ENCODE measurements around the gene IGF1.
"Not testable (repeated sequence)": the region's sequence is repeated elsewhere in the genome, so short reads cannot be mapped to it uniquely, and the experiment has no call there.

IGF1 gene

DNA sequence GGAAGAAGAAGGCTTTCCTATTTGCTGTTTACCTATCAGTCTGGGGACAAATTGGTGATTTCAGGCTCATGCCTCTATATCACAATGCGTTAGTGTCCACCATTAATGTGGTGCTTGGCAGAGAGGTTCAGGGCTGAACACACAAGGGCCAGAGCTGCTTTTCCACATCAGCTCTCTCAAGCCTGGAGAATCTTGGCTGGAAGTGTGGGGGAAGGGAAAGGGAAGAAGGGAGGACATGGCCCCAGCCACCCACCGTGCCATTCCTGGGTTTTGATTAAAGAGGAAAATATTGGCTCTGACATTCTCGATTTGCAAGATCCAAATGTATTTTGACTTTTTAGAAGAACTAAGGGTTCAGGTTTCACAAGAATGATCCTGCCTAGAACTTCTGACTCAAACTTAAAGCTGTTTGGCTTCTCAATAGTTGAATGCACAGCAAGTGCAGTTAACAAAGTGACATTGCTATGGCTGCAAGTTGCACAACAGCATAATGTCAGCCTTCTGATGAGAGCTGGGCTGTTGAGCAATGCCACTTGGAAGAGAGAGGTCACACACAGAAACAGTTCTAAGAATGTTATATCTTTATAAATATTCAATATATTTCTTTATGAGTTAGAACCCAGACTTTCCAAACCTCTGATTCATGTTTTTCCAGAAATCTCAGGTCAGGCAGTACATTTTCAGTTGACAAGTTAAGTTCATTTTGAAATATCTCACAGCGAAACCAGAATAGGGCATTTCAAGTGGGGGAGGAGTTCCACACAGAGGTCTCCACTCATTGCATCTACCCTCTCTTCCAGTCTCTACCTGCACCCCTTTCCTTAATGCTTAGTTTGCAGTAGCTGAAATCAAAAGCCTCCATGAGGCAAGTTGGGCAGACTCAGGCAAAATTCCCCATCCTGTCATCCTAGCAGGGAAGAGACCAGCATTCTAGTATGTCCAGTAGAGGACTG lies 25.3 kb downstream of the IGF1 start:
- Mint-ChIP-seq H3K36me3 (no peaks in the 10 kb centered on the region), H3K4me3 (no peak overlapping the region), H3K4me1 (no peaks in the 10 kb centered on the region), H3K27ac (no peak overlapping the region), H3K27me3 (peaks cover 27% of the 10 kb centered on the region), H3K9me3 (no peaks in the 10 kb centered on the region)
- ATAC-seq = no peak

DNA sequence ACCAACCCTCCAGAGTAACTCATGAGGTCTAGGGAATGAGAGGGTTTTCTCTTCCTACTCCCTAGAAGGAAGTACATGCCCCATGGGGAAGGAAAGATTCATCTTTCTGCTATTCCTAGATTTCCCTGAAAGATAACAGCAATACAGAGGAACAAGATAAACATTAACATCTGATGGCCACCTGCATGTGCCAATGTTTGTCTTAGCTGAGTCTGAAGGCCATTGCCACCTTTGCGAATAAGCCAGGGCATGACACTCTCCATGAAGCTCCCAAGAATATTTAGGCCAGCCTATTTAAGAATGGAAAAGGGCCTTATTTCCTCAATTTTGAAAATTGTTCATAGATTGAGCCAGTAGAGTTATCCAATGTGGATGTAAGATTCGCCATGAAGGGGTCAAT lies 26.0 kb downstream of the IGF1 start:
- H3K27me3 Mint-ChIP-seq = peaks cover 27% of the 10 kb centered on the region
- no peaks in the 10 kb centered on the region for H3K36me3 Mint-ChIP-seq
- no peaks in the 10 kb centered on the region for H3K9me3 Mint-ChIP-seq
- no peak overlapping the region for H3K4me3 Mint-ChIP-seq
- H3K27ac Mint-ChIP-seq = no peak overlapping the region
- ATAC-seq = no peak
- H3K4me1 Mint-ChIP-seq = no peaks in the 10 kb centered on the region

DNA sequence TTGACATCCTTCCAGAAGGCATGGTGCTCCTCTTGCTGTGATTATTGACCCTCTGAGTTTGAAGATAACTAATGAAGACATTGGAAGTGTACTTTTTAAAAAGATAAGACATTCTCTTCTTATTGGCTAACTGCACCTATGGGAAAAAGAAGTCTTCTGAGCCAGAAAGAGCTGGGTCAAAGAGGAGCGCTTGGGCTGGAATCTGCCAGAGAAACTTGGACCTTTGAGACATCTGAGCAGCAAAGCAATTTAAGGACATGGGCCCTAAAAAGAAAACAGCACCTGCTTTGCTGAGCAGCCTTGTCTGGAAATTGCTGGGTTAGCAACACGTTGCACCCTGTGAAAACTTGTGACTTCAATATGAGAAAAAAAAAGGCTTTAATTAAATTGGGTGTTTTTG lies 27.8 kb downstream of the IGF1 start:
- Mint-ChIP-seq H3K4me3 (no peak overlapping the region), H3K27me3 (peaks cover 17% of the 10 kb centered on the region)

DNA sequence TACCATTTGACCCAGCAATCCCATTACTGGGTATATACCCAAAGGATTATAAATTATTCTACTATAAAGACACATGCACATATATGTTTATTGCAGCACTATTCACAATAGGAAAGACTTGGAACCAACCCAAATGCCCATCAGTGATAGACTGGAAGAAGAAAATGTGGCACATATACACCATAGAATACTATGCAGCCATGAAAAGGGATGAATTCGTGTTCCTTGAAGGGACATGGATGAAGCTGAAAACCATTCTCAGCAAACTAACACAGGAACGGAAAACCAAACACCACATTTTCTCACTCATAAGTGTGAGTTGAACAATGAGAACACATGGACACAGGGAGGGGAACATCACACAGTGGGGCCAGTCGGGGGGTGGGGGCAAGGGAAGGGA lies 31.3 kb downstream of the IGF1 start:
- not testable (repeated sequence) for H3K27ac Mint-ChIP-seq, H3K36me3 Mint-ChIP-seq, H3K4me3 Mint-ChIP-seq, ATAC-seq, H3K27me3 Mint-ChIP-seq, H3K4me1 Mint-ChIP-seq, H3K9me3 Mint-ChIP-seq

More for the DNA sequence above, 27.8 kb downstream of the IGF1 start:
- no peak for ATAC-seq
- Mint-ChIP-seq H3K4me1 (no peaks in the 10 kb centered on the region), H3K27ac (peak overlapping the region; percentile 4), H3K36me3 (no peaks in the 10 kb centered on the region), H3K9me3 (peaks cover 2% of the 10 kb centered on the region)

DNA sequence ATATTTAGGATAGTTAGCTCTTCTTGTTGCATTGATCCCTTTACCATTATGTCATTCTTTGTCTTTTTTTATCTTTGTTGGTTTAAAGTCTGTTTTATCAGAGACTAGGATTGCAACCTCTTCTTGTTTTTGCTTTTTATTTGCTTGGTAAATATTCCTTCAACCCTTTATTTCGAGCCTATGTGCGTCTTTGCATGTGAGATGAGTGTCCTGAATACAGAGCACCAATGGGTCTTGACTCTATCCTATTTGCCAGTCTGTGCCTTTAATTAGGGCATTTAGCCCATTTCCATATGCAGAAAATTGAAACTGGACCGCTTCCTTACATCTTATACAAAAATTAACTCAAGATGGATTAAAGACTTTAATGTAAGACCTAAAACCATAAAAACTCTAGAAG lies 32.9 kb downstream of the IGF1 start:
- not testable (repeated sequence) for H3K27me3 Mint-ChIP-seq, H3K4me3 Mint-ChIP-seq

DNA sequence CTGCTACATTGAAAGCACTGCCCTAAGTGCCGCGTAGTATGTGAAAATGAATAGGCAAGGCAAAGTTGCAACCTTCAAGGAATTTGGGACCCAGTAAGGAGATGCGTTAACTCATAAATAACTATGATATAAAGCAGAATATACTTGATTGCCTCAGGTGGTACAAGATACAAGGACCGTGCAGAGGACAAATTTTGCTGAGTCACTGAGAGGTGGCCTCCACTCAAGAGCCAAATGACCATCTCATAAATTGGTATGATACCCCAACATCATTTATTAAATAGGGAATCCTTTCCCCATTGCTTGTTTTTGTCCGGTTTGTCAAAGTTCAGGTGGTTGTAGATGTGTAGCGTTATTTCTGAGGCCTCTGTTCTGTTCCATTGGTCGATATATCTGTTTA lies 35.7 kb downstream of the IGF1 start:
- no peak for ATAC-seq

More for the DNA sequence above, 32.9 kb downstream of the IGF1 start:
- not testable (repeated sequence) for ATAC-seq, H3K36me3 Mint-ChIP-seq, H3K27ac Mint-ChIP-seq, H3K4me1 Mint-ChIP-seq, H3K9me3 Mint-ChIP-seq

DNA sequence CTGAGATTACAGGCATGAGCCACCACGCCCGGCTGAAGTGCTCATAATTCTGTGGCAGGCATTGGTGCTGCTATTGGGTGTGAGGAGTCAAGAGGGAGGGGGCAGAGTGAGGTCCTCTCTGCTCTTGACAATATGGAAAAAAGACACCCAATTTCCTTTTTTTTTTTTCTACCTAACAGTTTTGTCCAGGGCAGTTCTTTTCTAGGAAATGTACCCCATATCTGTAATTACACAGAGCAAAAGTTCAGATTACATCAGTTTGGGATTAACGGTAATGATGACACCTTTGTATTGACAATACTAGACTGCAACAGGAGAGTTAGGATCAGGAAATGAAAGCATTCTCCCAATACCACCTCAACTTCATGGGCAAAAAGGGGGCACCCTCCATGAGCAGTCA lies 36.3 kb downstream of the IGF1 start:
- H3K9me3 Mint-ChIP-seq = peaks cover 3% of the 10 kb centered on the region
- no peak overlapping the region for H3K4me3 Mint-ChIP-seq
- no peak overlapping the region for H3K27ac Mint-ChIP-seq
- no peaks in the 10 kb centered on the region for H3K36me3 Mint-ChIP-seq
- no peak for ATAC-seq
- H3K4me1 Mint-ChIP-seq = no peaks in the 10 kb centered on the region
- peaks cover 8% of the 10 kb centered on the region for H3K27me3 Mint-ChIP-seq

More for the DNA sequence above, 35.7 kb downstream of the IGF1 start:
- Mint-ChIP-seq H3K9me3 (peaks cover 4% of the 10 kb centered on the region), H3K4me3 (no peak overlapping the region), H3K27ac (no peak overlapping the region), H3K4me1 (no peaks in the 10 kb centered on the region), H3K27me3 (peaks cover 8% of the 10 kb centered on the region), H3K36me3 (no peaks in the 10 kb centered on the region)

DNA sequence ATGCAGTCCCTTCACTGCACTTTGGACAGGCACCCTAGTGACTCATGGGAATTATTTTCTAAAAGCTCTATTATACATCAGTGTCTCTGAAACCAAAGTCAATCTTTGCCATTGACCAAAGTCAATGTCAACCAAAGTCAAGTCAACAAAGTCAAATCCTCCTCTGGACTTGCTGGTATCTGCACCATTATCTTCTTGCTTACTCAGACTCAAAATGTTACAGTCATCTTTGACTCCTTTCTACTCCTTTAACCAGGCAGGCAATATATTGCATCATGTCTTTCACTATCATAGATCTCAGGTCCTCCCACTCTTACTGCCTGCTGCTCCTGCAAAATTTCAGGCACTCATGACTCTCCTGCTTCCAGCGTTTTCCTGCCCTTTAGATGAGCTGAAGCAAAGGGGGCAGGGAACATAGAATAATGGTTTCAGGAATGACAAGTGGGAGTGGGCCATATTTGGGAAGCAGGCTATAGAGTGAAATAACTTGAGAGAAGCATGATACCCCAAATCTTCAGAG lies 39.2 kb downstream of the IGF1 start:
- Mint-ChIP-seq H3K27me3 (peaks cover 17% of the 10 kb centered on the region), H3K9me3 (peaks cover 2% of the 10 kb centered on the region), H3K4me3 (no peak overlapping the region)

DNA sequence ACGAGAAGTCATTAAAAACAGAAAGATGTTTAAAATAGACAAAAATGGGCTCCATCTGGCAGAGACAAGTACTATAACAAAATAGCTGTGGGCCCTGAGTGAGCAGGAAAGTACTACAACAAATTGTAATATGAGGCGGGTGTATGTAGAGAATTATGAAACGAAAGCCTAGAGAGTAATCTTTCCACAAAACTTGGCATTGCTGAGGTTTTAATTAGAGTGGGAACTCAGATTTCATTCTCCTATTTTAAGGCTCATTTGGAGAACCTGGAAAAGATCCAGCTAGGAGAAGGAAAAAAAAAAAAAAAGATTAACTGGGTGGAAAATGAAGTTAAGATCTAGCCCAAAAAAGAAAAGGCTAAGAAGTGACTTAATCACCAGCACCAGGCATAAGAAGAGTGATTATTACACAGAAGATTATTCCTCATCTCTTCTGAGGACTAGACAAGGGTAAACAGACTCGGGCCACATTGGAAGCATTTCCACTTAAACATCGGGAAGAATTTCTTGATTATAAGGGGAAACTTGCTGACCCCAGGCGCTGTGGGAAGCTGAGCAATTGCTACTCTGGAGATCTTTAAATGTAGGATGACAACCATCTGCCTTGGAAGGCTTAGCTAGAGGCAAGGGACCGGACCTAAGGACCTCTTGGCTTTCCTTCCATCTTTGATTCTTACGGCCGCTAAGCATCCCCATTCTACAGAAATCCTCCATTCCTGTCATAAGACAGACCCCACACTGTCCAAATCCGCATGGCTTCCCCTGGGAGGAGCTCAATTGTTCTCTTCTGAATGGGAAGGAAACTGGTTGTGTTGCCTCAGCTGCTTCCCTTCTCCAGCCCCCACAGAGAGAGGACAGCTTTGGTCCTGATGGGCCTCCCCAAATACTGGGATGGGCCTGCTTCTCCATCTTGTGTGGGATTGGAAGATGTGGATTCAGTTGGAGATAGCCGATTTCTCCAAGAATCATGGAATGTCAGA lies 40.6 kb downstream of the IGF1 start:
- peaks cover 9% of the 10 kb centered on the region for H3K27me3 Mint-ChIP-seq
- no peak overlapping the region for H3K4me3 Mint-ChIP-seq
- no peaks in the 10 kb centered on the region for H3K9me3 Mint-ChIP-seq
- H3K27ac Mint-ChIP-seq = no peak overlapping the region
- no peaks in the 10 kb centered on the region for H3K36me3 Mint-ChIP-seq
- no peaks in the 10 kb centered on the region for H3K4me1 Mint-ChIP-seq
- no peak for ATAC-seq

More for the DNA sequence above, 39.2 kb downstream of the IGF1 start:
- Mint-ChIP-seq H3K27ac (no peak overlapping the region), H3K36me3 (no peaks in the 10 kb centered on the region), H3K4me1 (no peaks in the 10 kb centered on the region)
- ATAC-seq = no peak

DNA sequence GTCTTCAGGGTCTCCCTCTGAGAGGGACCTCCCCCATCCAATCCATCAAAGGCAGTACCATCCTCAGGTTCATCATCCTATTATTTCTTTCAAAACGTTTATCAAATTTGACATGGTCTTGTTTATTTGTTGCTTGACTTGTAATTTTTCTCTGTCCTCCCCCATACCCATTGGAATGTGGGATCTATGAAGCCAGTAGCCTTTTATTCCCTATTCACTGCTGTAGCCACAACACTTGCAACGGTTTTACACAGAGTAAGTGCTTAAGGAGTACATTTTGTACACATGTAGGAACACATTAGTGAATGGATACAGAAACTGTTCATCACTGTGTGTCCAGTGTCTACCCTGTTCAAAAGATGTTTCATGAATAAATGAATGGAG lies 41.5 kb downstream of the IGF1 start:
- Mint-ChIP-seq H3K9me3 (no peaks in the 10 kb centered on the region), H3K4me1 (no peaks in the 10 kb centered on the region), H3K27me3 (peaks cover 9% of the 10 kb centered on the region), H3K4me3 (no peak overlapping the region), H3K36me3 (no peaks in the 10 kb centered on the region), H3K27ac (no peak overlapping the region)
- no peak for ATAC-seq

DNA sequence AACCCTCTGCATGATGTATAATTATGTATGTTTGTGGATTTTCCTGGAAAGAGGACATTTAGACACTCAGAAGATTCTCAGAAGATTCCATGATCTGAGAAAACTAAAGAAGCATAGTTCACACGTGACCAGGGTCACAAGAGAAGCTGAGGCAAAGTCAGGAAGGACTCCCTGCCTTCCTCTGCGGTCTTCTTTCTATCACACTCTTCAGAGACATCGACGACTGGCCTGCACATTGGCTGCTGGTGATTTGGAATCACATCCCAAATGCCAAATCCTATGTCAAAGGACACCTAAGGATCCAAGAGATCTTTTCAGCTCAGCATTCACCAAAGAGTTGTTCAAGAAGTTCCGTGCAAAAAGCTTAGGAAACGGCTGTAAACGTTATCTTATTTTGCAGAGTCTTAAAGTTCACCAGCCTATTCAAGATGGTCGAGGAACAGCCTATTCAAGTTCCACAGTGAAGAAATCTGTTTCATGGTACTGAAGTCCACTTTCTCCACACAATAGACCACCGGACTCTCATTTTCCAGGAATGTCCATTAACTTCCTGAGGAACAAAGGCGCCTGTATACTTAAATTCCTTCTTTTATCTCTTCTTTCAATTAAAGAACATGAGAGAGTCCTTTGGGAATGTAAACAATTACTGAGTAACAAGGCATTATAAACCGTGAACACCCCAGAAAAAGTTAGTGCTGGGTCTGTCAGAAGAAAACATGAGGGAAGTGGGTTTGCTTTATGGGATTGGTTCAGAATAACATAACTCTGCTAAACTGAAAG lies 42.1 kb downstream of the IGF1 start:
- H3K36me3 Mint-ChIP-seq = no peaks in the 10 kb centered on the region
- H3K27me3 Mint-ChIP-seq = peaks cover 9% of the 10 kb centered on the region
- H3K9me3 Mint-ChIP-seq = no peaks in the 10 kb centered on the region
- H3K4me1 Mint-ChIP-seq = no peaks in the 10 kb centered on the region
- no peak overlapping the region for H3K27ac Mint-ChIP-seq
- ATAC-seq = no peak
- no peak overlapping the region for H3K4me3 Mint-ChIP-seq

DNA sequence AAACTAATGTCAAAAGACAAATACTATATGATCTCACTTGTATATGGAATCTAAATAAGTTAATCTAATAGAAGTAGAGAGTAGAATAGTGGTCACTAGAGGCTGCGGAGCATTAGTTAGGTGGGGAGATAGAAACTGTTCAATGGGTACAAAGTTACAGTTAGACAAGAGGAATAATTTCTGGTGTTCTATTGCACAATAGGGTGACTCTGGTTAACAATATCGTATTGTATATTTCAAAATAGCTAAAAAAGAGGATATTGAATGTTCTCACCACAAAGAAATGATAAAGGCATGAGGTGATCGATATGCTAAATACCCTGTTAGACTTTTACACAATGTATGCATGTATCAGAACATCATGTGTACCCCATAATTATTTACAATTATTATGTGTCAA lies 42.9 kb downstream of the IGF1 start:
- Mint-ChIP-seq H3K4me3 (no peak overlapping the region), H3K4me1 (no peaks in the 10 kb centered on the region), H3K27ac (no peak overlapping the region), H3K36me3 (no peaks in the 10 kb centered on the region), H3K27me3 (peaks cover 9% of the 10 kb centered on the region), H3K9me3 (no peaks in the 10 kb centered on the region)
- ATAC-seq = no peak

DNA sequence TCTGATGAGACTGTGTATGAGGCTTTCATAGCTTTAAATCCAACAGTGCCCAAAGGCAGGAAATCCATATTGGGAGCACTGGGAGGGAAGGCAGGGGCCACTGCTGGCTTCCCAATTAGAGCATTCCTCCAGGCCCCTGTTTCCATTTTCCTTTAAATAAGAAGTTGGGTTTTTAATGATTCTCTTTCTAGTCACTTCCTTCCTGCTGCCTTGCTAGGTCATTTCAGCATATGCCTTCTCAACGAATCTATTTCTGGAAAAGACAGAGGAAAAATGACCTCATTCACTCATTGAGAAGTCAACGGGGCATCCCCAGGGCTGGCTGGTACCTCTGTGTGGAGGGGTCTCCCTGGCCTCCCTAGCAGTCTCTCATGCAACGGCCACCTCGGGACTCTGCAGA lies 43.5 kb downstream of the IGF1 start:
- Mint-ChIP-seq H3K36me3 (no peaks in the 10 kb centered on the region), H3K27ac (no peak overlapping the region), H3K9me3 (no peaks in the 10 kb centered on the region), H3K4me3 (no peak overlapping the region), H3K4me1 (no peaks in the 10 kb centered on the region), H3K27me3 (peaks cover 9% of the 10 kb centered on the region)
- no peak for ATAC-seq

DNA sequence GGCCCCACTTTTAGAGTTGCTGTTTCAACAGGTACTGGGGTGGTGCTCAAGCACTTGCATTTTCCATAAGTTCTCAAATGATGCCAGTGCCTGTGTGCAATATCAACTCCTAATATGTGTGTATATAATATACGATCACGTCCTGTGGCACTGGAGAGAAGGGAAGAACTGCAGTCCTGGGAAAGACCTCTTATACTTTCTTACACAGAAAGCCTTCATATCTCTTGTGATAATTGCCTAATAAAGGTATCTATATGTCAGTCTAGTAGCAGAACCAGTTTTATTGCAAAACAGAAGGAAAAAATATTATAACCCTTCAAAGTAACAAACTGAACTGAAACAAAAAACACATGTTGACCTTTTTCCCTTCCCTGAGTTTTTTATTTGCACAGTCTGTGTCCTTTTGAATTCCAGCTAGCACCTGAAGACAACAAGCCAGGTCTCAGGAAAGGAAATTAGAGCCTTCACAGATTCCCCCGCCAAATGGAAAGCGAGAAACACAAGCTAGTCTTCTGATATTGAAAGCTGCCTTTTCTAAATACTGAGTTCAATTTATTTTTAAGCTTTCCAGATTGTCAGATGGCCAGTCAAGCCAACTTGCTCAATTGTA lies 44.4 kb downstream of the IGF1 start:
- no peak overlapping the region for H3K27ac Mint-ChIP-seq

More for the DNA sequence above, 44.4 kb downstream of the IGF1 start:
- H3K9me3 Mint-ChIP-seq = no peaks in the 10 kb centered on the region
- peaks cover 9% of the 10 kb centered on the region for H3K27me3 Mint-ChIP-seq
- no peak overlapping the region for H3K4me3 Mint-ChIP-seq
- ATAC-seq = no peak
- H3K4me1 Mint-ChIP-seq = no peaks in the 10 kb centered on the region
- no peaks in the 10 kb centered on the region for H3K36me3 Mint-ChIP-seq

All from stimulated activated memory B cell treated with anti-CD40 and anti-IgM and Interleukin-4, amounts not matched to agents 10 μg/mL and 1 μg/mL and 100 μg/mL, for 72 hours (primary cell).